Stimulated activated naive CD8-positive, alpha-beta T cell treated with anti-CD3 and anti-CD28 coated beads, Interleukin-15, Interleukin-2, amounts not matched to agents 100 ng/mL and 50 ng/mL, for 24 hours (primary cell): Measurements from ENCODE around the gene PTGES3L.
"Not testable (repeated sequence)": the region's sequence is repeated elsewhere in the genome, so short reads cannot be mapped to it uniquely, and the experiment has no call there.

Experiments
- H3K27ac Mint-ChIP-seq: one replicate; pipeline ENCODE4 v1.8.0; 2021; ENCODE audit warnings: mild to moderate bottlenecking, mixed read lengths
- H3K27me3 Mint-ChIP-seq: one replicate; pipeline ENCODE4 v1.8.0; 2021; ENCODE audit warnings: mixed read lengths
- H3K36me3 Mint-ChIP-seq: one replicate; pipeline ENCODE4 v1.8.0; 2021; ENCODE audit warnings: low read depth, mixed read lengths
- H3K4me1 Mint-ChIP-seq: one replicate; pipeline ENCODE4 v1.8.0; 2021; ENCODE audit warnings: low read depth, mixed read lengths
- H3K4me3 Mint-ChIP-seq: one replicate; pipeline ENCODE4 v1.8.0; 2021; ENCODE audit warnings: mild to moderate bottlenecking, mixed read lengths
- H3K9me3 Mint-ChIP-seq: one replicate; pipeline ENCODE4 v1.8.0; 2021; ENCODE audit warnings: mixed read lengths

Gene PTGES3L

DNA sequence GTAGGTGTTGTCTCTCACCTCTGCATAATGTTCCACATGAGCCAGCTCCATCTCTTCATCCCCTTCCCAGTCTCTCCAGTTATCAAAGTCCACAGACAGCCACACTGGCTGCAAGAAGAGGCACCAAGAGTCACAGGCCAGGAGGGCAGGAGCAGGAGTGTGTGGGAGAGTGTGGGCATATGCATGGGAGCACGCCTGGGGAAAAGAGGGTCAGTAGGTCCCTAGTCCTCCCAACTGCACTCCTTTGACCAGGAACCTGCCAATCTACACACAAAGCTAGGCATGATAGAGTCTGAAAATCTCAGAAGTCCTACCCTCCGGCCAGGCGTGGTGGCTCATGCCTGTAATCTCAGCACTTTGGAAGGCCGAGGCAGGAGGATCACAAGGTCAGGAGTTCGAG lies 8.3 kb downstream of the PTGES3L start:
- no peaks in the 10 kb centered on the region for H3K9me3 Mint-ChIP-seq
- no peaks in the 10 kb centered on the region for H3K4me1 Mint-ChIP-seq
- no peaks in the 10 kb centered on the region for H3K36me3 Mint-ChIP-seq
- no peaks in the 10 kb centered on the region for H3K27me3 Mint-ChIP-seq
- no peak overlapping the region for H3K4me3 Mint-ChIP-seq
- H3K27ac Mint-ChIP-seq, result no peak overlapping the region

DNA sequence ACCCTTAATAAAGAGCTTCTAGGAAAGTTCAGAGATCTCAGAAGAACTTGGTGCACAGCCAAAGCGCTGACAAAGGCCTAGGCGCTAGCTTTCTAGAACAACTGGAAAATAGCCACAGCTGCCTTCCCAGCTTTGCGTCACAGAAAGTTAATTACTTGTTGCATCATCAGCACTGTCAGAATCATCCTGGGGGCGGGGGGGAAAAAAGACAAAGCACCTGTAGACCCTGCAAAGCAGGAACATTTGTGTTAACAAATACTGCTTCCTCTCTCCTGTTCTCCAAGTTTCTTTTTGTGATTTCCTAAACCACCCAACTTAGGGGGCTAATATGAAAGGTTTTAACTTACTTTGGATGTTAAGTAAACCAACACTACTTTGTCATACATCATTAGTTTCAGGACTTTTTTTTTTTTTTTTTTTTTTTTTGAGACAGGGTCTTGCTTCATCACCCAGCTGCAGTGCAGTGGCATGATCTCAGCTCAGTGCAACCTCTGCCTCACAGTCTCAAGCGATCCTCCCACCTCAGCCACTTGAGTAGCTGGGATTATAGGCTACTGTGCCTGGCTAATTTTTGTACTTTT lies 10.8 kb downstream of the PTGES3L start:
- H3K4me3 Mint-ChIP-seq, result no peak overlapping the region
- no peaks in the 10 kb centered on the region for H3K9me3 Mint-ChIP-seq
- H3K36me3 Mint-ChIP-seq, result peaks cover 4% of the 10 kb centered on the region
- no peak overlapping the region for H3K27ac Mint-ChIP-seq
- peaks cover 5% of the 10 kb centered on the region for H3K4me1 Mint-ChIP-seq
- no peaks in the 10 kb centered on the region for H3K27me3 Mint-ChIP-seq

DNA sequence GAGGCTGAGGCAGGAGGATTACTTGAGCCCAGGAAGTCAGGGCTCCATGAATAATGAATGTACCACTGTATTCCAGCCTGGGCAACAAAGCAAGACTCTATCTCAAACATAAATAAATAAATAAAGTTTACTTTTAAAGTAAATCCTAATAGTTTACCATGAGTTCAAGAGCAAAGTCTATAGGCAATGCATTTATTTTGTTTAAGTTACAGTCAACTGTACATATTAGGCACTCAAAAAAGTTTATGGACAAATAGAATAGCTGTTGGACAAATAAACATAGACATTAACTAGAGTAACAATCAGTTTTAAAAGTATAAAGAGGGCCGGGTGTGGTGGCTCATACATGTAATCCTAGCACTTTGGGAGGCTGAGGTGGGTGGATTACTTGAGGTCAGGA lies 12.0 kb downstream of the PTGES3L start:
- Mint-ChIP-seq H3K36me3 (peaks cover 9% of the 10 kb centered on the region), H3K4me1 (peaks cover 12% of the 10 kb centered on the region), H3K9me3 (no peaks in the 10 kb centered on the region), H3K27ac (no peak overlapping the region), H3K27me3 (no peaks in the 10 kb centered on the region), H3K4me3 (no peak overlapping the region)

DNA sequence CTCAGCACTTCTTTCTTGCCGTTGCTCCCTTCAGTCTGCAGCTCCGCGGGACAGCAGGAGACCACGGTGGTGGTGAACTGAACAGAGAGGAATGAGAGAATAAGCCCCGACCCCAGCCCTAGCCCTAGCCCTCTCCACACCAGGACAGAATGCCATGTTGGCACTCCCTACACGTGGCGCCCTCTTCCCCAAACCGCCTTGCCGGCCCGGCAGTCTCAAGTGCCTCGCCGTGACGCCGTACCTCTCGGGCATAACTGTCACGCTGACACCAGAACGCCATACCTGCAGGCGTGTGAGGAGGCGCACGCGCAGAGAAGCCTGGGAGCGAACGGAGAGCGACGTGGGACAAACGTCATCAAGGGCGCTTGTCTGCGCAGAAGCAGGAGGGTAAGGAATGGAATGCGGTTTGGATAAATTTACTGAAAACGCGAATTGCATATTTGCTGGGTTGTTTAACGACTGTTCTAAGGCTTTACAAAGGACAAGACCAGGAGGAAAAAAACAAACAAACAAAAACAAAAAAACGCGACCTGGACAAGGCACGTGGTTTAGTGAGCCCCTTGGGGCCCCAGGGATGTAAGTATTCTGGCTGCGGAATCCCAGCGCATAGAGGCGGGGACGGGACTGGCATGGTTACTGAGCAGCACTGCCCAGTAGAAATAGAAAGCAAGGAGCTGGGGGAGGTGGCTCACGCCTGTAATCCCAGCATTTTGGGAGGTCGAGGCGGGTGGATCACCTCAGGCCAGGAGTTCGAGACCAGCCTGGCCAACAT lies 15.5 kb downstream of the PTGES3L start, which contains the start of gene AARSD1:
Gene AARSD1 (minus strand): TSS at position 294 of the 772 bp plus-strand sequence. CDS start 14 bp downstream, at position 280.
- Mint-ChIP-seq H3K4me1 (peaks cover 20% of the 10 kb centered on the region), H3K9me3 (no peaks in the 10 kb centered on the region), H3K36me3 (peaks cover 39% of the 10 kb centered on the region), H3K27me3 (no peaks in the 10 kb centered on the region), H3K27ac (peak within 1 kb of the TSS; percentile 91), H3K4me3 (peak within 1 kb of the TSS; percentile 93)

- Mint-ChIP-seq H3K36me3 (peaks cover 66% of the 10 kb centered on the region), H3K4me3 (no peak overlapping the region), H3K27ac (no peak overlapping the region), H3K9me3 (no peaks in the 10 kb centered on the region), H3K4me1 (no peaks in the 10 kb centered on the region), H3K27me3 (no peaks in the 10 kb centered on the region)
Measured at GRCh38 chr17:42953669-42954068, 26.2 kb downstream of the PTGES3L start.

GRCh38 chr17:42950044-42950783 lies 29.7 kb downstream of the PTGES3L start:
- peaks cover 51% of the 10 kb centered on the region for H3K36me3 Mint-ChIP-seq
- H3K4me3 Mint-ChIP-seq, result no peak overlapping the region
- H3K27me3 Mint-ChIP-seq, result no peaks in the 10 kb centered on the region
- no peak overlapping the region for H3K27ac Mint-ChIP-seq
- no peaks in the 10 kb centered on the region for H3K9me3 Mint-ChIP-seq
- H3K4me1 Mint-ChIP-seq, result no peaks in the 10 kb centered on the region

DNA sequence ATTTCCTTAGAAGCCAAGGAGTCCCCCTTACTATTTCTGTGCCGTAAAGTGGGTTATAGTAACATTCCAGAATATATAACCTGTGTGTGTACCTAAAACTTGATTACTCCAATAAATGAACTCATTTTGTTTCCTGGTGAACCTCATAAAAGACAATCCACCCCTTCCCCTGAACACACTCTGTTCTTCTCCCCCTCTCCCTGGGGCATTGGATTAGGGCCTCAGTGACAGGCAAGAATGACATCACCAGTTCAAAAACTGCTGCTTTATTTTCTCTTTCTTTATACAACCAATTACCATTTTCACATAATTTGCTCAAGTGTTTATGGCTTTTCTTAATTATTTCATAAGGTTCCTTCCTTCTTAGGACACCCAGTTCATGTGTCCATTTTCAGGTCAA lies 33.1 kb downstream of the PTGES3L start:
- no peaks in the 10 kb centered on the region for H3K9me3 Mint-ChIP-seq
- H3K27ac Mint-ChIP-seq, result no peak overlapping the region
- H3K4me1 Mint-ChIP-seq, result no peaks in the 10 kb centered on the region
- H3K36me3 Mint-ChIP-seq, result peaks cover 27% of the 10 kb centered on the region
- H3K4me3 Mint-ChIP-seq, result no peak overlapping the region
- H3K27me3 Mint-ChIP-seq, result no peaks in the 10 kb centered on the region

DNA sequence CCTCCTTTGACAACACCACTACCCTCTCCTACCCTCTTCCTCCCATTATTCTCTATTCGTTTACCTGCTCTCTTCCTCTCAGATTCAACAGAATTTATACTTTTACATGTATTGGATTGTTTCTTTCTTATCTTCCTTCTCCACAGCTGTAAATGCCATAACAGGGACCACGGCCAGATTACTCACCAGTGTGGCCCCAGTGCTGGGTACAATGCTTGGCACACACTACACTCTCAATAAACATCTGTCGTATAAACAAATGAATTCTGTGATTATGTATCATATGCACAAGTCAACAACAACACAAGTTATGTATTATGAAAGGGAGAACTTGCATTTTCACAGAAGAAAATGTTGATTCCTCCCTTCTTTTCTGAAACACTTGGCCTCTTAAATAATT lies 35.7 kb downstream of the PTGES3L start:
- H3K4me3 Mint-ChIP-seq, result no peak overlapping the region

GRCh38 chr17:42937712-42938596 lies 41.9 kb downstream of the PTGES3L start:
- no peak overlapping the region for H3K27ac Mint-ChIP-seq
- no peaks in the 10 kb centered on the region for H3K9me3 Mint-ChIP-seq
- no peaks in the 10 kb centered on the region for H3K4me1 Mint-ChIP-seq
- no peak overlapping the region for H3K4me3 Mint-ChIP-seq
- peaks cover 8% of the 10 kb centered on the region for H3K27me3 Mint-ChIP-seq
- no peaks in the 10 kb centered on the region for H3K36me3 Mint-ChIP-seq

More for the DNA sequence above, 35.7 kb downstream of the PTGES3L start:
- Mint-ChIP-seq H3K27me3 (peaks cover 3% of the 10 kb centered on the region), H3K4me1 (no peaks in the 10 kb centered on the region), H3K9me3 (no peaks in the 10 kb centered on the region), H3K27ac (no peak overlapping the region), H3K36me3 (peaks cover 7% of the 10 kb centered on the region)

GRCh38 chr17:42929497-42929844 lies 50.4 kb downstream of the PTGES3L start:
- Mint-ChIP-seq H3K4me1 (peaks cover 14% of the 10 kb centered on the region), H3K36me3 (no peaks in the 10 kb centered on the region)

GRCh38 chr17:42928714-42929496 lies 51.0 kb downstream of the PTGES3L start:
- Mint-ChIP-seq H3K9me3 (no peaks in the 10 kb centered on the region), H3K4me3 (no peak overlapping the region), H3K4me1 (peaks cover 14% of the 10 kb centered on the region), H3K27me3 (peaks cover 4% of the 10 kb centered on the region), H3K36me3 (no peaks in the 10 kb centered on the region), H3K27ac (peak overlapping the region; percentile 69)

More at GRCh38 chr17:42929497-42929844, 50.4 kb downstream of the PTGES3L start:
- H3K9me3 Mint-ChIP-seq, result no peaks in the 10 kb centered on the region
- H3K4me3 Mint-ChIP-seq, result no peak overlapping the region
- H3K27ac Mint-ChIP-seq, result no peak overlapping the region
- peaks cover 7% of the 10 kb centered on the region for H3K27me3 Mint-ChIP-seq

DNA sequence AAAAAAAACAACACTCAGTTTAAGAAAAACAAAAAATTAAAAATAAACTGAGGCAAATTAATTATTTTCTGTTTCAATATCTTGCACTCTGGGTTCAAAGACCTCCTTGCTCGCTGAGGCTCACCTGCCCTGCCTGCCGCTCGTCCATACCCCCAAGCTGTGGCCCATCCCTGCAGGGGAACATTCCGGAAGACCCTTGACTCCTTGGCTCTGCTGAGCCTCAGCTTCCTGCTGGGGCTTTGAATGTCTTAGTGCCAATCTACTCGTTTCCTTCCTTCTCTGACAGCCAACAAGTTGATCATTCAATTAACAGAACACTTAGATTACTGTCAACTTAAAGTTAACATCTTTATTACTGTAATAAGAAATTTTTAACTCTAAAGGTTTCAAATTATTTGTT lies 55.0 kb downstream of the PTGES3L start:
- peaks cover 14% of the 10 kb centered on the region for H3K27me3 Mint-ChIP-seq
- H3K4me3 Mint-ChIP-seq, result no peak overlapping the region
- peaks cover 14% of the 10 kb centered on the region for H3K4me1 Mint-ChIP-seq
- no peaks in the 10 kb centered on the region for H3K9me3 Mint-ChIP-seq
- no peaks in the 10 kb centered on the region for H3K36me3 Mint-ChIP-seq
- H3K27ac Mint-ChIP-seq, result no peak overlapping the region

DNA sequence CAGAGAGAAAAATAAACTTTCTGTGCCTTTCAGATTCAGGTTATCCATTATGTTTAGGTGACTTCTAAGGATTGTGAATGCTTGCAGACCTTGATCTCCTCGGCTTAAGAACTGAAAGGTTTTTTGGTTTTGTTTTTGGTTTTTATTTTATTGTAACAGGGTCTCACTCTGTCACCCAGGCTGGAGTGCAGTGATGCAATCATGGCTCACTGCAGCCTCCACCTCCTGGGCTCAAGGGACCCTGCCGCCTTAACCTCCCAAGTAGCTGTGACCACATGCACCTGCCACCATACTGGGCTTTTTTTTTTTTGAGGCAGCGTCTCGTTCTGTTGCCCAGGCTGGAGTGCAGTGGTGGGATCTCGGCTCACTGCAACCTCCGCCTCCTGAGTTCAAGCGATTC lies 56.4 kb downstream of the PTGES3L start:
- H3K9me3 Mint-ChIP-seq, H3K36me3 Mint-ChIP-seq, H3K4me1 Mint-ChIP-seq, H3K27ac Mint-ChIP-seq, H3K4me3 Mint-ChIP-seq: not testable (repeated sequence)
- peaks cover 14% of the 10 kb centered on the region for H3K27me3 Mint-ChIP-seq

DNA sequence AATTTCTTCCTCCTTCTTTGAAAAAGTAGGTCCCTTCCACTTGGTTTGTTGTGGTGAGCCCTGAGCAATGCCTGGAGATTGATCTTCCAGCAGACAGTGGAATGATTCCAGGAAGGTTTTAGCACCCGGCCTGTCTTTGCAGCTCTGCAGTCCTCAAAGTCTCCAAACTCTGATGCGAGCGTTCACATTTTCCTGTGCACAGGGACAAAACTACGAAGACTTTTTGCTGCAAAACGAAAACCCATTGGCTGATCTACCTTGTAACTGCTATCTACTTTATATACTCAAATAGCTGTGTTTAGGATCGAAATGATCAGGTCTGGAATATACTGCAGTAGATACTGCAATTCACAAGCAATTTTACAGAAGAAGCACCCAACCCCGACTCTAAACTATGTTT lies 57.6 kb downstream of the PTGES3L start:
- no peaks in the 10 kb centered on the region for H3K9me3 Mint-ChIP-seq
- peaks cover 3% of the 10 kb centered on the region for H3K4me1 Mint-ChIP-seq
- H3K4me3 Mint-ChIP-seq, result no peak overlapping the region
- H3K27ac Mint-ChIP-seq, result no peak overlapping the region
- H3K27me3 Mint-ChIP-seq, result peaks cover 14% of the 10 kb centered on the region
- no peaks in the 10 kb centered on the region for H3K36me3 Mint-ChIP-seq
